Gastroesophageal sphincter (tissue), 3 donors: Measurements from ENCODE around the gene SCD5.

Experiments used
- POLR2A ChIP-seq, 2 donors: fragments of 450-650 bp; IDR thresholded peaks; one replicate each; pipeline ENCODE4 v1.6.1; 2017; ENCODE audit warnings: antibody characterized with exemption in 2 of 2, mild to moderate bottlenecking in 2 of 2, moderate library complexity in 1 of 2
- POLR2AphosphoS5 ChIP-seq: sonication (generic); formaldehyde crosslinking; IDR thresholded peaks from one replicate; pipeline ENCODE4 v1.6.1; 2017; ENCODE audit warnings: antibody characterized with exemption
- TF ChIP-seq, protein P1 (sequence below), 4 experiments: fragments of 200-600 bp in 2 of 4; fragments of 450-650 bp in 2 of 4; sonication (generic) in 1 of 4; IDR thresholded peaks; one replicate each; pipeline ENCODE4 v1.5.1; 2017 to 2019; ENCODE audit warnings: antibody characterized with exemption in 4 of 4, mild to moderate bottlenecking in 2 of 4, moderate library complexity in 2 of 4

DNA sequence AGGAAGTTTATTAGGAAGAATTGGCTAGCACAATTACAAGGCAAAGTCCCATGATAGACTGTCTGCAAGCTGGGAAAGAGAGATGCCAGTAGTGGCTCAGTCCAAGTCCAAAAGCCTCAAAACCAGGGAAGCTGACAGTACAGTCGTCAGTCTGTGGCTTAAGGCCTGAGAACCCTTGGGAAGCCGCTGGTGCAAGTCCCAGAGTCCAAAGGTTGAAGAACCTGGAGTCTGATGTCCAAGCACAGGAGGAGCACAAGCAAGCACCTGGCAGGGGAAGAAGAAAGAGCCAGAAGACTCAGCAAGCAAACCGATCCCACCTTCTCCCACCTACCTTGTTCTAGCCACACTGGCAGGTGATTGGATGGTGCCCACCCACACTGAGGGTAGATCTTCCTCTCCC is 185.5 kb downstream of the SCD5 start:
- TF ChIP-seq, protein P1, sequence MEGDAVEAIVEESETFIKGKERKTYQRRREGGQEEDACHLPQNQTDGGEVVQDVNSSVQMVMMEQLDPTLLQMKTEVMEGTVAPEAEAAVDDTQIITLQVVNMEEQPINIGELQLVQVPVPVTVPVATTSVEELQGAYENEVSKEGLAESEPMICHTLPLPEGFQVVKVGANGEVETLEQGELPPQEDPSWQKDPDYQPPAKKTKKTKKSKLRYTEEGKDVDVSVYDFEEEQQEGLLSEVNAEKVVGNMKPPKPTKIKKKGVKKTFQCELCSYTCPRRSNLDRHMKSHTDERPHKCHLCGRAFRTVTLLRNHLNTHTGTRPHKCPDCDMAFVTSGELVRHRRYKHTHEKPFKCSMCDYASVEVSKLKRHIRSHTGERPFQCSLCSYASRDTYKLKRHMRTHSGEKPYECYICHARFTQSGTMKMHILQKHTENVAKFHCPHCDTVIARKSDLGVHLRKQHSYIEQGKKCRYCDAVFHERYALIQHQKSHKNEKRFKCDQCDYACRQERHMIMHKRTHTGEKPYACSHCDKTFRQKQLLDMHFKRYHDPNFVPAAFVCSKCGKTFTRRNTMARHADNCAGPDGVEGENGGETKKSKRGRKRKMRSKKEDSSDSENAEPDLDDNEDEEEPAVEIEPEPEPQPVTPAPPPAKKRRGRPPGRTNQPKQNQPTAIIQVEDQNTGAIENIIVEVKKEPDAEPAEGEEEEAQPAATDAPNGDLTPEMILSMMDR (IDR thresholded peaks at IDR 0.05), result no peak
- TF ChIP-seq POLR2AphosphoS5, result no peak
- TF ChIP-seq POLR2A (IDR thresholded peaks at IDR 0.05), result no peak
